IPS-18a (cell line): ENCODE results near the gene SIGLEC6.
"Not testable (repeated sequence)": the region's sequence is repeated elsewhere in the genome, so short reads cannot be mapped to it uniquely, and the experiment has no call there.

Experiments used
- H3K27ac ChIP-seq: one replicate; pipeline ENCODE4 v1.5.1; 2013; ENCODE audit warnings: low read length
- H3K27me3 ChIP-seq: one replicate; pipeline ENCODE4 v1.6.1; 2013; ENCODE audit warnings: mild to moderate bottlenecking, low read length; ENCODE audit not compliant: control insufficient read depth, insufficient read depth
- H3K36me3 ChIP-seq: one replicate; pipeline ENCODE4 v1.6.1; 2013; ENCODE audit warnings: low read depth, low read length; ENCODE audit not compliant: control insufficient read depth
- H3K4me1 ChIP-seq: one replicate; pipeline ENCODE4 v1.6.1; 2013; ENCODE audit warnings: low read depth, low read length; ENCODE audit not compliant: control insufficient read depth
- H3K4me3 ChIP-seq: one replicate; pipeline ENCODE4 v1.5.1; 2013; ENCODE audit warnings: low read length
- H3K9ac ChIP-seq: one replicate; pipeline ENCODE4 v1.6.1; 2013; ENCODE audit warnings: mild to moderate bottlenecking, low read length, moderate library complexity
- H3K9me3 ChIP-seq: one replicate; pipeline ENCODE4 v1.6.1; 2013; ENCODE audit warnings: low read depth, low read length; ENCODE audit not compliant: control insufficient read depth

Gene SIGLEC6

DNA sequence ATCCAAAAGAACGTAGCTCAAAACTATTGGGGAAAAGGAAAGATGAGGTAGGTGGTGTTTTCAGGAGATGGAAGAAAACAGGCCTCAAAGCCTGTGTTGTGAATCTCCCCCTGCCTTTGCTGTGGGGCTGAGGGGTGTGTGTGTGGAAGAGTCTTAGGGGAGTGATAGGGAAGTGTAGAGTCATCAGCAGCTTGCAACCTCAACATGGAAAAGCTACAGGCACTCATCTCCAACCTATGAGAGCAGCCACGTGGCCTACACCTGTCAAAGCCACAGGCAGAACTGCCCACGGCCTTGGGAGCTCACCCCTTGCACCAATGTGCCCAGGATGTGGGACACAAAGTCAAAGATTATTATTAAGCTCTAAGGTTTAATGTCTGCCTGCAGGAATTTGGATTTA, 25.6 kb downstream of the SIGLEC6 start:
- Histone ChIP-seq H3K27ac (no peak overlapping the region), H3K27me3 (no peaks in the 10 kb centered on the region), H3K36me3 (no peaks in the 10 kb centered on the region), H3K9me3 (no peaks in the 10 kb centered on the region), H3K4me3 (no peak overlapping the region), H3K9ac (no peak overlapping the region), H3K4me1 (no peaks in the 10 kb centered on the region)

GRCh38 chr19:51503896-51504295, 27.6 kb downstream of the SIGLEC6 start:
- H3K27ac ChIP-seq: no peak overlapping the region
- H3K27me3 ChIP-seq: no peaks in the 10 kb centered on the region
- H3K9me3 ChIP-seq: peaks cover 2% of the 10 kb centered on the region

GRCh38 chr19:51503286-51503817, 28.1 kb downstream of the SIGLEC6 start:
- Histone ChIP-seq H3K4me1 (no peaks in the 10 kb centered on the region), H3K27me3 (no peaks in the 10 kb centered on the region), H3K9me3 (peaks cover 2% of the 10 kb centered on the region), H3K36me3 (no peaks in the 10 kb centered on the region), H3K9ac (no peak overlapping the region), H3K27ac (no peak overlapping the region), H3K4me3 (no peak overlapping the region)

More at GRCh38 chr19:51503896-51504295, 27.6 kb downstream of the SIGLEC6 start:
- Histone ChIP-seq H3K4me1 (no peaks in the 10 kb centered on the region), H3K36me3 (no peaks in the 10 kb centered on the region), H3K4me3 (no peak overlapping the region), H3K9ac (no peak overlapping the region)

GRCh38 chr19:51501594-51502263, 29.7 kb downstream of the SIGLEC6 start, which contains the start of gene SIGLEC12:
SIGLEC12 (minus strand) TSS chr19:51501800; CDS start chr19:51501733, 67 bp downstream.
- Histone ChIP-seq H3K4me1 (no peaks in the 10 kb centered on the region), H3K9ac (no peak within 1 kb of the TSS), H3K36me3 (no peaks in the 10 kb centered on the region), H3K4me3 (no peak within 1 kb of the TSS), H3K9me3 (peaks cover 2% of the 10 kb centered on the region), H3K27ac (no peak within 1 kb of the TSS), H3K27me3 (no peaks in the 10 kb centered on the region)

DNA sequence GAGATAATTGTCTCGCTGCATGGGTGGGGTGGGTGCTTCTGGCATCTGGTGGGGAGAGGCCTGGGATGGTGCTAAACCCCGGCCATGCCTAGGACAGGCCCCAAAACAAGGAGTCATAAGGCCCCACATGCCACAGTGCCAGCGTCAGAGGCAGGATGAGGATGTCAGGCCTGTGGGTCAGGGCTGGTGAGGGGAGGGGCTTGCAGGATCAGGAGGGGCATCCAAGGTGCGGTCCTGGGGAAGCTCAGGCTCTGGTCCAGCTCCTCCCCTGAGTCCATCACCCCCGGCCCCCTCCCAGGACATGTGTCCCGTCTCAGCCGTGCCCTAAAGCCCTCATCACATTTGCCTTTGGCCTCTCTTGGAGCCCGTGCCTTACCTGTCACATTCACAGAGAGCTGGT, 30.5 kb downstream of the SIGLEC6 start:
- H3K36me3 ChIP-seq, H3K4me1 ChIP-seq, H3K27ac ChIP-seq, H3K27me3 ChIP-seq, H3K4me3 ChIP-seq, H3K9ac ChIP-seq, H3K9me3 ChIP-seq: not testable (repeated sequence)

DNA sequence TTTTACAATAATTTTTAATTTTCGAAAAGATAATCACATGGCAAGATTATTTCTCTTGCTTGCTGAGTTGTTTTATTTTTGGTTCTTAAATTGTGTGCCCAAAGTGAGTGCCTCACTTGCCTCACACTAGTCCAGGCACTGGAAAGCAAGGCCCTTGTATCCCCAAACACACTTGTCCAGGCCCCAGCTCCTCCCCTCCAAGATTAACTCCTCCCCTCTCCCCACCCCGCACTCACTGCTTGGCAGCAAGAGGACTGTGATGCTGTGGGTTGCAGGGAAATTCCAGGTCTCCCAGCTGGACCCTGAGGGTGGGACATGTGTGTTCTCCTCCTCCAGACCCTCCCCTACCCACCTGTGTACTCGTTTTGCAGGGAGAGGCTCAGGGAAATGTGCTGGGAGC, 33.8 kb downstream of the SIGLEC6 start:
- Histone ChIP-seq H3K9me3 (peaks cover 2% of the 10 kb centered on the region), H3K36me3 (no peaks in the 10 kb centered on the region), H3K4me3 (no peak overlapping the region), H3K9ac (no peak overlapping the region), H3K27me3 (no peaks in the 10 kb centered on the region), H3K4me1 (no peaks in the 10 kb centered on the region), H3K27ac (no peak overlapping the region)

DNA sequence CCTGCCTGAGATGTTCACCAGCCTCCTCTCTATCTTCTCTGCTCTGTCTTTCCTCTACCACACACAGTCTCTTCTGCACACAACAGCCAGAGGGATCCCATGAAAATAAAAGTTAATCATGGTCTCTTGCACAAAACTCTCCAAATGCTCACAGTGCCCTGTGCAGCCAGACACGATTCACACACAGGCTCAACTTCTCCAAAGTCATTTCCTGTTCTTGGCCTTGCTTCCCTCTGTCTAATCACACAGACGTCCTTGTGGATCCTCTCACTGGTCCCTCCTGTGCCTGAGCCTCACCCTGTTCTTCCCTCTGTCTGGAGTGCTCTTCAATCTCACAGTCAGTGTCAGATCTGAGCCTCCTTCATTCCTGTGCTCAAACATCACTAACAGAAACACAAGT, 37.7 kb downstream of the SIGLEC6 start:
- no peak overlapping the region for H3K9ac ChIP-seq
- H3K27ac ChIP-seq: no peak overlapping the region
- H3K4me1 ChIP-seq: no peaks in the 10 kb centered on the region
- peaks cover 11% of the 10 kb centered on the region for H3K9me3 ChIP-seq
- no peaks in the 10 kb centered on the region for H3K36me3 ChIP-seq
- H3K4me3 ChIP-seq: no peak overlapping the region
- no peaks in the 10 kb centered on the region for H3K27me3 ChIP-seq

GRCh38 chr19:51491586-51491985, 39.9 kb downstream of the SIGLEC6 start:
- Histone ChIP-seq H3K27me3 (no peaks in the 10 kb centered on the region), H3K27ac (no peak overlapping the region), H3K9ac (no peak overlapping the region), H3K4me1 (no peaks in the 10 kb centered on the region), H3K4me3 (no peak overlapping the region), H3K9me3 (peaks cover 11% of the 10 kb centered on the region), H3K36me3 (no peaks in the 10 kb centered on the region)

GRCh38 chr19:51490676-51491075, 40.8 kb downstream of the SIGLEC6 start:
- H3K9me3 ChIP-seq: peaks cover 16% of the 10 kb centered on the region
- H3K36me3 ChIP-seq: no peaks in the 10 kb centered on the region
- no peak overlapping the region for H3K4me3 ChIP-seq
- H3K9ac ChIP-seq: no peak overlapping the region
- H3K27ac ChIP-seq: no peak overlapping the region
- H3K4me1 ChIP-seq: no peaks in the 10 kb centered on the region
- H3K27me3 ChIP-seq: no peaks in the 10 kb centered on the region

DNA sequence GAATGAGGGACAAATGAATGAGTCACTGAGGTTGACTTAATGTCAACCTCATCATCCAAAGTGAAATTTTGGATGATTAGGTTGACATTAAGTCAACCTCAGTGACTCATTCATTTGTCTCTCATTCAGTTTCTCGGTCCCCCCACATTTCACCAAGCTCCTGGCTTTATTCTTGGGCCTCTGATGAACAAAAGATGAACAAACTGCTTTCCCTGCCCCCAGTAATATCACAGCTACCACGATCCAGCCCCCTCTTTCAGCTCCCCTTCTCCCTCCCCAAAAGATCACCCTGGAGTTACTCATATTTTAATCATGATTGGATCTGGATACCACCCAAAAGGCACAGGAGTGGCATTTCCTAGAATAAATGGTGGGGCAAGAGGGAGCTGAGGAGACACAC, 42.4 kb downstream of the SIGLEC6 start:
- H3K9ac ChIP-seq: no peak overlapping the region
- H3K27me3 ChIP-seq: no peaks in the 10 kb centered on the region
- no peak overlapping the region for H3K27ac ChIP-seq
- no peaks in the 10 kb centered on the region for H3K36me3 ChIP-seq
- peaks cover 16% of the 10 kb centered on the region for H3K9me3 ChIP-seq
- no peak overlapping the region for H3K4me3 ChIP-seq
- no peaks in the 10 kb centered on the region for H3K4me1 ChIP-seq

DNA sequence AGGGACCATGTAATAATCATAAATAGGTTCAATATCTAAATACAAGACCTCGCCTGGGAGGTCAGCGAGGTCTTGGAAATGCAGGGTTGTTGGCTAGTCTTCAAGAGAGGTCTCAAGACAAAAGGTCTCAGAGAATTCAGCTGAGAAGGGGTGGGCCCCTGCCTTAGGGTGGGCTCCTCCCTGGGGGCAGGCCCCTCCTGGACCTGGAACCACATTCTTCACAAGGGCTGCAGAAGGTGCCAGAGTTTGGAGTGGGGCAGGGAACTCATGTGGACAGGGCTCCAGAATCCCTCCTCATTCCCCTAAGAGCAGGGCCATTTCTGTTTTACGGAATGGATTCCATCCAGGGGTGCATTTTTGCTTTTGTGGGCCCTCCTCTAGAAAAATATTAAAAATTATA, 43.0 kb downstream of the SIGLEC6 start:
- no peak overlapping the region for H3K27ac ChIP-seq
- no peaks in the 10 kb centered on the region for H3K36me3 ChIP-seq
- peaks cover 16% of the 10 kb centered on the region for H3K9me3 ChIP-seq
- H3K9ac ChIP-seq: no peak overlapping the region
- no peaks in the 10 kb centered on the region for H3K27me3 ChIP-seq
- no peaks in the 10 kb centered on the region for H3K4me1 ChIP-seq
- H3K4me3 ChIP-seq: no peak overlapping the region

- H3K9ac ChIP-seq: no peak overlapping the region
- no peaks in the 10 kb centered on the region for H3K36me3 ChIP-seq
- H3K27me3 ChIP-seq: no peaks in the 10 kb centered on the region
- no peak overlapping the region for H3K4me3 ChIP-seq
- peaks cover 18% of the 10 kb centered on the region for H3K9me3 ChIP-seq
- H3K27ac ChIP-seq: no peak overlapping the region
- no peaks in the 10 kb centered on the region for H3K4me1 ChIP-seq
Measured at GRCh38 chr19:51485960-51486660, 45.4 kb downstream of the SIGLEC6 start.
